GM12878 (cell line): ENCODE measurements around the gene ATP12A. TPM values are rescaled to one million over a fixed set of nuclear protein-coding genes. Genes with fewer than 3 reads are reported as not detected.
"Not testable (repeated sequence)": the region's sequence is repeated elsewhere in the genome, so short reads cannot be mapped to it uniquely, and the experiment has no call there.

Experiments used
- ATAC-seq: fragments of 200-7000 bp; cut with Tn5 transposase; 3 replicates; pipeline ENCODE4 v1.9.1; 2020; ENCODE audit warnings: mild to moderate bottlenecking, moderate library complexity
- BruUV-seq: library from RNA; stranded (reverse); fragments of 400-500 nt; replicated peaks from 2 replicates; lab custom pipeline; 2021; lab: Mats Ljungman, UMichigan
- CTCF ChIA-PET: fragments of 300-600 bp; sonication (Branson Sonifier 250); formaldehyde crosslinking; extraction: SDS; loops from one replicate; lab custom pipeline; 2021; ENCODE audit warnings: inconsistent platforms; lab: Yijun Ruan, JAX
- POLR2A ChIA-PET: fragments of 350-600 bp; formaldehyde crosslinking; extraction: SDS; loops from one replicate; lab custom pipeline; 2021; ENCODE audit warnings: inconsistent platforms; lab: Charles Lee
- RAD21 ChIA-PET: fragments of 300-600 bp; sonication (Branson Sonifier 250); formaldehyde crosslinking; loops from one replicate; lab custom pipeline; 2023; ENCODE audit warnings: antibody characterized with exemption; ENCODE audit not compliant: unreplicated experiment; lab: Charles Lee
- SMC1A ChIA-PET: fragments of 300-600 bp; sonication (Branson Sonifier 250); formaldehyde crosslinking; loops from one replicate; lab custom pipeline; 2023; ENCODE audit not compliant: unreplicated experiment, uncharacterized antibody; lab: Charles Lee
- DNase-seq: peaks from one replicate; pipeline ENCODE4 v3.0.0-alpha.2; 2011; ENCODE audit warnings: low read depth, low spot score
- FAIRE-seq: peaks from 3 replicates; lab custom pipeline; 2011; peaks lifted over from hg19 to GRCh38; lab: Jason Lieb, UNC
- H2AFZ ChIP-seq: 2 replicates; pipeline ENCODE4 v1.6.0; 2011; ENCODE audit warnings: low read depth, low read length, control low read depth; ENCODE audit not compliant: control insufficient read depth
- H3K27ac ChIP-seq: 2 replicates; pipeline ENCODE4 v1.5.1; 2011; ENCODE audit warnings: control low read depth; ENCODE audit not compliant: control insufficient read depth, insufficient read depth
- H3K27me3 ChIP-seq, 2 experiments: replicated peaks in 1 of 2; 2 replicates each; pipeline versions ENCODE4 v1.6.0 to v1.6.1; 2011; ENCODE audit warnings: low read length in 1 of 2; ENCODE audit not compliant: control insufficient read depth in 2 of 2, insufficient read depth in 2 of 2
- H3K36me3 ChIP-seq, 2 experiments: 2 replicates each; pipeline ENCODE4 v1.5.1; 2011; ENCODE audit warnings: low read length in 1 of 2; ENCODE audit not compliant: control insufficient read depth in 2 of 2, insufficient read depth in 2 of 2
- H3K4me1 ChIP-seq: 2 replicates; pipeline ENCODE4 v1.6.1; 2011; ENCODE audit warnings: mild to moderate bottlenecking, low read length, moderate library complexity, mixed read lengths; ENCODE audit not compliant: control insufficient read depth, insufficient read depth
- H3K4me2 ChIP-seq: 2 replicates; pipeline ENCODE4 v1.6.0; 2011; ENCODE audit warnings: control low read depth; ENCODE audit not compliant: control insufficient read depth, insufficient read depth
- H3K4me3 ChIP-seq: fragments of 200-600 bp; sonication (generic); 2 replicates; pipeline ENCODE4 v1.5.1; 2016
- H3K79me2 ChIP-seq: 2 replicates; pipeline ENCODE4 v1.6.0; 2011; ENCODE audit warnings: low read length; ENCODE audit not compliant: control insufficient read depth, insufficient read depth
- H3K9ac ChIP-seq: 2 replicates; pipeline ENCODE4 v1.8.0; 2011; ENCODE audit warnings: low read length, control low read depth, mixed read lengths; ENCODE audit not compliant: control insufficient read depth, insufficient read depth
- H3K9me3 ChIP-seq: replicated peaks from 3 replicates; pipeline ENCODE4 v1.5.1; 2011; ENCODE audit warnings: mild to moderate bottlenecking, low read length; ENCODE audit not compliant: control insufficient read depth, insufficient read depth
- H4K20me1 ChIP-seq: 2 replicates; pipeline ENCODE4 v1.6.0; 2011; ENCODE audit not compliant: control insufficient read depth, insufficient read depth
- ATF7 ChIP-seq: fragments of 450-650 bp; IDR thresholded peaks from 2 replicates; pipeline ENCODE4 v1.6.1; 2016; ENCODE audit warnings: low read depth, mild to moderate bottlenecking
- BACH1 ChIP-seq: fragments of 450-650 bp; IDR thresholded peaks from 2 replicates; pipeline ENCODE4 v1.6.1; 2017; ENCODE audit warnings: mild to moderate bottlenecking, borderline replicate concordance
- BHLHE40 ChIP-seq, 2 experiments: fragments of 450-650 bp in 1 of 2; IDR thresholded peaks; 2 replicates each; pipeline ENCODE4 v1.6.1; 2011 to 2017; ENCODE audit warnings: low read depth in 2 of 2, borderline replicate concordance in 1 of 2, improper control_type of control experiment in 1 of 2, low read length in 1 of 2, mild to moderate bottlenecking in 1 of 2
- EP300 ChIP-seq, 2 experiments: fragments of 150-350 bp in 1 of 2; IDR thresholded peaks; 2 replicates each; pipeline ENCODE4 v1.6.1; 2011 to 2012; ENCODE audit warnings: low read depth in 2 of 2, low read length in 2 of 2, borderline replicate concordance in 1 of 2, improper control_type of control experiment in 1 of 2, inconsistent platforms in 1 of 2; ENCODE audit not compliant: control insufficient read depth in 1 of 2
- FOXM1 ChIP-seq: IDR thresholded peaks from 2 replicates; pipeline ENCODE4 v1.6.1; 2012; ENCODE audit warnings: low read depth, mild to moderate bottlenecking, inconsistent platforms, low read length, moderate library complexity
- IKZF1 ChIP-seq: fragments of 450-650 bp; conservative IDR thresholded peaks from 2 replicates; pipeline ENCODE4 v1.6.1; 2017; ENCODE audit warnings: antibody characterized with exemption, mild to moderate bottlenecking
- IKZF2 ChIP-seq, 2 experiments: fragments of 450-650 bp; IDR thresholded peaks; 2 replicates each; pipeline ENCODE4 v1.6.1; 2017; ENCODE audit warnings: mild to moderate bottlenecking in 2 of 2, moderate library complexity in 2 of 2
- MEF2A ChIP-seq: IDR thresholded peaks from 2 replicates; pipeline ENCODE4 v1.6.1; 2011; ENCODE audit warnings: low read depth, mild to moderate bottlenecking, low read length, moderate library complexity; ENCODE audit not compliant: insufficient read depth
- MEF2B ChIP-seq: fragments of 450-650 bp; IDR thresholded peaks from 2 replicates; pipeline ENCODE4 v1.6.1; 2018; ENCODE audit warnings: mild to moderate bottlenecking, moderate library complexity; ENCODE audit not compliant: partially characterized antibody, poor library complexity, severe bottlenecking
- MTA2 ChIP-seq: fragments of 450-650 bp; IDR thresholded peaks from 2 replicates; pipeline ENCODE4 v1.6.1; 2016; ENCODE audit warnings: low read depth, mild to moderate bottlenecking, moderate library complexity
- NBN ChIP-seq: fragments of 450-650 bp; IDR thresholded peaks from 2 replicates; pipeline ENCODE4 v1.6.1; 2016
- NFIC ChIP-seq: IDR thresholded peaks from 2 replicates; pipeline ENCODE4 v1.6.1; 2012; ENCODE audit warnings: low read depth, mild to moderate bottlenecking, inconsistent platforms, low read length, moderate library complexity
- POU2F2 ChIP-seq: IDR thresholded peaks from 3 replicates; pipeline ENCODE4 v1.6.1; 2011; ENCODE audit warnings: low read depth, mild to moderate bottlenecking, low read length, borderline replicate concordance
- RAD51 ChIP-seq: fragments of 450-650 bp; IDR thresholded peaks from 2 replicates; pipeline ENCODE4 v1.6.1; 2016; ENCODE audit warnings: moderate library complexity, mild to moderate bottlenecking, inconsistent platforms
- RELB ChIP-seq: fragments of 450-650 bp; IDR thresholded peaks from 2 replicates; pipeline ENCODE4 v1.6.1; 2017; ENCODE audit warnings: low read depth, mild to moderate bottlenecking, moderate library complexity
- RUNX3 ChIP-seq: IDR thresholded peaks from 2 replicates; pipeline ENCODE4 v1.6.1; 2012; ENCODE audit warnings: low read length, inconsistent platforms
- SKIL ChIP-seq: fragments of 450-650 bp; IDR thresholded peaks from 2 replicates; pipeline ENCODE4 v1.6.1; 2017; ENCODE audit warnings: mild to moderate bottlenecking, low read depth, inconsistent platforms; ENCODE audit not compliant: poor library complexity, severe bottlenecking
- SPI1 ChIP-seq: IDR thresholded peaks from 2 replicates; pipeline ENCODE4 v1.6.1; 2011; ENCODE audit warnings: low read depth, mild to moderate bottlenecking, low read length, moderate library complexity, borderline replicate concordance; ENCODE audit not compliant: insufficient read depth
- ZNF217 ChIP-seq: fragments of 450-650 bp; IDR thresholded peaks from 2 replicates; pipeline ENCODE4 v1.6.1; 2017; ENCODE audit warnings: antibody characterized with exemption, mild to moderate bottlenecking
- ZNF24 ChIP-seq: fragments of 450-650 bp; IDR thresholded peaks from 2 replicates; pipeline ENCODE4 v1.6.1; 2017; ENCODE audit warnings: antibody characterized with exemption, mild to moderate bottlenecking
- WGBS: methylation state at CpG from one replicate; pipeline ENCODE4 v1.1.6; 2016; ENCODE audit warnings: low lambda C conversion rate; ENCODE audit not compliant: insufficient replicate concordance, insufficient coverage; ENCODE audit errors: missing lambda C conversion rate; 5-methylcytosine and 5-hydroxymethylcytosine counted together
- in situ Hi-C: fragments of 300-500 bp; cut with MboI; formaldehyde crosslinking; loops from 9 replicates; pipeline ENCODE4 v1.14.3; 2018; ENCODE audit warnings: mixed read lengths
- intact Hi-C: fragments of 100-400 bp; cut with micrococcal nuclease; formaldehyde crosslinking; loops from one replicate; pipeline ENCODE4 v1.14.2; 2022; ENCODE audit not compliant: unreplicated experiment
- polyA plus RNA-seq, 11 experiments: library from polyadenylated mRNA; depleted of rRNA in 4 of 11; unstranded in 6 of 11; stranded (reverse) in 5 of 11; fragments of >200 nt; fragmentation: Nextera tagmentation in 4 of 11; fragmentation: Illumina TruSeq in 1 of 11; extraction: Ambion mirVana in 4 of 11; extraction: Trizol in 1 of 11; gene quantifications; 1 replicate in 1 of 11; 2 replicates in 10 of 11; pipeline versions ENCODE4 v1.2.1 to v1.2.3, GENCODE V29; 2011 to 2016; ENCODE audit warnings: inconsistent platforms in 2 of 11, missing spikeins in 2 of 11, low read depth in 1 of 11
- total RNA-seq, 4 experiments: library from RNA; depleted of rRNA in 3 of 4; stranded (reverse); fragments of >200 nt in 3 of 4; fragmentation: Illumina TruSeq in 1 of 4; extraction: Trizol in 1 of 4; gene quantifications; 2 replicates each; pipeline versions ENCODE4 v1.2.1 to v1.2.3, GENCODE V29; 2013 to 2021

Gene ATP12A
- total and polyA plus RNA-seq, 10 of the 15 experiments (the other 5 are each of a cell fraction or from before 2014, with no cell fraction given) = 0.02 to 0.08 (median 0.04) TPM; not detected in 6

- H3K79me2 ChIP-seq, in situ Hi-C loops, H3K9me3 ChIP-seq, POLR2A ChIA-PET, H3K4me3 ChIP-seq, H3K9ac ChIP-seq, H3K27ac ChIP-seq, H3K36me3 ChIP-seq, H2AFZ ChIP-seq, BruUV-seq, H3K27me3 ChIP-seq, intact Hi-C loops, H4K20me1 ChIP-seq: not testable (repeated sequence)
- TF ChIP-seq IKZF1 = peak; percentile 72
- peak; percentile 83 to 89 for TF ChIP-seq IKZF2 (IDR thresholded peaks at IDR 0.05)
- 0 out of 2 replicates have a peak, but pooled peaks have one; percentile 47 for TF ChIP-seq ZNF24
- peak; percentile 13 to 38; a peak in 1 of 4 replicates for TF ChIP-seq BHLHE40 (IDR thresholded peaks at IDR 0.05; ENCODE audit: borderline replicate concordance in 1 of 2, low read depth in 2 of 2, low read length in 1 of 2)
- peak; percentile 88 for TF ChIP-seq ATF7
- TF ChIP-seq NBN = peak; percentile 29; the same call in 1 of the 2 replicates
- peak; percentile 50; the same call in 1 of the 2 replicates for TF ChIP-seq NFIC
- TF ChIP-seq MEF2B = peak; percentile 79
- peak; percentile 69 for TF ChIP-seq MTA2
- 0 out of 4 replicates have a peak, but pooled peaks of 1 of the 2 experiments have one; percentile 10 for TF ChIP-seq EP300 (IDR thresholded peaks at IDR 0.05; ENCODE audit: borderline replicate concordance in 1 of 2, control insufficient read depth in 1 of 2, low read depth in 2 of 2, low read length in 2 of 2)
- peak; percentile 18; the same call in 1 of the 2 replicates for TF ChIP-seq RAD51
- peak; percentile 30; the same call in 1 of the 2 replicates for TF ChIP-seq BACH1
- peak; percentile 51 for TF ChIP-seq RELB
- TF ChIP-seq RUNX3 = peak; percentile 85
- peak; percentile 71; the same call in 1 of the 2 replicates for TF ChIP-seq ZNF217
- 0 out of 2 replicates have a peak, but pooled peaks have one; percentile 18 for TF ChIP-seq FOXM1
- TF ChIP-seq POU2F2 = peak; percentile 90; the same call in 2 of the 3 replicates
- TF ChIP-seq SPI1 = peak; percentile 49; the same call in 1 of the 2 replicates
- TF ChIP-seq MEF2A = 0 out of 2 replicates have a peak, but pooled peaks have one; percentile 28
- peak; percentile 82 for TF ChIP-seq SKIL
- 54% methylated on average over 4 of the region's 4 CpGs for WGBS
- FAIRE-seq (peak; percentile 47), ATAC-seq (peak; percentile 88), DNase-seq (peak; percentile 74)
- ChIA-PET RAD21 (interaction anchor here (1.0 to 1.3 kb wide), 3 partner anchors 46 to 457 kb away, joined by 3 to 5 read pairs (median 3); a partner anchor contains a TSS), SMC1A (interaction anchor here (0.6 to 2.5 kb wide), 3 partner anchors 38 to 677 kb away, joined by 3 to 7 read pairs (median 4); no protein-coding TSS in a partner anchor), CTCF (interaction anchor here (0.7 to 3.0 kb wide), 3 partner anchors 10 to 48 kb away, joined by 4 to 13 read pairs (median 4); no protein-coding TSS in a partner anchor)
- Histone ChIP-seq H3K4me2 (peak overlapping the region; percentile 34; the same call in 1 of the 2 replicates), H3K4me1 (peaks cover 14% of the 10 kb centered on the region)
These were observed 50.8 kb downstream of the ATP12A start for GRCh38 chr13:24730873-24731567.
